GM12892 (cell line): ENCODE measurements around the gene CNTN4.

Experiments used
- POLR2A ChIP-seq: IDR thresholded peaks from 2 replicates; pipeline ENCODE4 v1.6.1; 2011; ENCODE audit warnings: low read depth, low read length, control low read depth
- POLR2AphosphoS5 ChIP-seq: IDR thresholded peaks from 2 replicates; pipeline ENCODE4 v1.6.1; 2011; ENCODE audit warnings: low read depth, low read length, control low read depth

DNA sequence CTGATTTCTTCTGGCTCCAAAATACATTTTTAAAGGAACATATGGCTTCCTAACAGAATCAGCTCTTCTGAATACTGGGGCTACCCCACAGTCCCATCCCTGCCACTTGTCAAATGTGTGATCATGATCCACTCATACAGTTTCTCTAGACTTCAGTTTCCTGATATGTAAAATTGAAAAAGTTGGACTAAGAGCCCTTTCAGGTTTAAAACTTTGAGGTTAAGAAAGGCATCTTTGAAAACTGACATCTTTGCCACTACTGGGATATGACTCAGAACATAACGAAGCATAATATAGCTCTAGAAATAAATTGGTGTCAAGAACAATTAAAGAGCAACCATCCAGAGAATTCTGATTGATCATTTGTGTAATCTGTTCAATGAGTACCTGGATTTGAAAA is 763.3 kb downstream of the CNTN4 start:
- TF ChIP-seq POLR2A (no peak), POLR2AphosphoS5 (no peak)
